ENCODE results near the gene PTPRB.

PTPRB gene

DNA sequence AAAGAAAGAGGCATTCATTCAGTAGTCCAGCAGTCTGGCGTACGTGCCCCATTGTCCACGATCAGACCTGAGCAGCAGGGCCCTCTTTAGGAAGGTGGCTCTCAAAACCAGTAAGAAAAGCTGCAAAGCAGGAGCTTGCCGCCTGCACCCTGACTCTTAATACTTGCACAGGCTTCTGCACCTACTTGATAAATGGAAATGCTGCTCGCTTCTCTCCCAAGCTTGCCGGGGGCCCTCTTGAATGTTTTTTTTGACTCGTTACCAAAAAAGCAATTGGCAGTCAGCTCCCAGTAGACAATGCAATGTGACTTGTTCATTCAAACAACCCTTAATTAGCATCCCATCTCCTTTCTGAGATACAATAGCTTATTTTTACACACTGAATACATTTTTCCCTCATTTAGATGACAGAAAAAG is 27.2 kb upstream of the PTPRB start:
- WGBS (ENCODE audit: extremely low coverage, insufficient coverage, insufficient read length): no CpG with 5 or more reads among the region's 7 CpGs
- H3K4me1 ChIP-seq (ENCODE audit: control insufficient read depth in 1 of 2, insufficient read depth in 2 of 2, low read length in 2 of 2): peaks cover 0 to 1% of the 10 kb centered on the region in 2 experiments
- no peak overlapping the region for H3K14ac ChIP-seq (ENCODE audit: low read length)
- H3K4me3 ChIP-seq (ENCODE audit: low read depth, low read length): no peak overlapping the region
- no peaks in the 10 kb centered on the region for H3K9me3 ChIP-seq (ENCODE audit: insufficient read depth, low read depth, low read length)
- no peak overlapping the region for H4K8ac ChIP-seq (ENCODE audit: low read depth, low read length)
- no peak overlapping the region for H2AFZ ChIP-seq (ENCODE audit: insufficient read depth, low read length, poor library complexity)
- H3K27me3 ChIP-seq (ENCODE audit: insufficient read depth, low read length): no peaks in the 10 kb centered on the region
- no peak overlapping the region for H4K12ac ChIP-seq (ENCODE audit: low read depth, low read length)
- H3K23ac ChIP-seq (ENCODE audit: low read length): no peak overlapping the region
- H3K79me1 ChIP-seq (ENCODE audit: low read length): no peaks in the 10 kb centered on the region
- H2BK5ac ChIP-seq (ENCODE audit: low read depth, low read length, poor library complexity): no peak overlapping the region
- H3K9ac ChIP-seq (ENCODE audit: low read length): no peak overlapping the region
- no peak for DNase-seq
- H2BK120ac ChIP-seq (ENCODE audit: insufficient read depth, low read length, poor library complexity): no peak overlapping the region
- H3K27ac ChIP-seq (ENCODE audit: low read depth, low read length): no peak overlapping the region
- H3K36me3 ChIP-seq (ENCODE audit: control insufficient read depth in 1 of 2, insufficient read depth in 2 of 2, low read length in 2 of 2): no peaks in the 10 kb centered on the region
- H3K4ac ChIP-seq (ENCODE audit: low read depth, low read length): no peak overlapping the region
- no peaks in the 10 kb centered on the region for H3K79me2 ChIP-seq (ENCODE audit: control insufficient read depth, insufficient read depth, low read length, poor library complexity)
- H2BK12ac ChIP-seq (ENCODE audit: low read length): no peak overlapping the region
- H4K91ac ChIP-seq (ENCODE audit: low read depth, low read length): no peak overlapping the region
- H3K18ac ChIP-seq (ENCODE audit: low read length): no peak overlapping the region
- H2AK5ac ChIP-seq (ENCODE audit: low read length): no peak overlapping the region
- no peak overlapping the region for H3K4me2 ChIP-seq (ENCODE audit: low read length)

GRCh38 chr12:70663838-70664237 is 26.6 kb upstream of the PTPRB start:
- H3K4me2 ChIP-seq (ENCODE audit: low read length): no peak overlapping the region
- no peaks in the 10 kb centered on the region for H3K27me3 ChIP-seq (ENCODE audit: insufficient read depth, low read length)
- H4K91ac ChIP-seq (ENCODE audit: low read depth, low read length): no peak overlapping the region
- H2BK5ac ChIP-seq (ENCODE audit: low read depth, low read length, poor library complexity): no peak overlapping the region
- no peak overlapping the region for H4K12ac ChIP-seq (ENCODE audit: low read depth, low read length)
- no peaks in the 10 kb centered on the region for H3K36me3 ChIP-seq (ENCODE audit: control insufficient read depth in 1 of 2, insufficient read depth in 2 of 2, low read length in 2 of 2)
- H2AFZ ChIP-seq (ENCODE audit: insufficient read depth, low read length, poor library complexity): no peak overlapping the region
- no peak overlapping the region for H3K4me3 ChIP-seq (ENCODE audit: low read depth, low read length)
- H4K8ac ChIP-seq (ENCODE audit: low read depth, low read length): no peak overlapping the region
- no peak overlapping the region for H3K27ac ChIP-seq (ENCODE audit: low read depth, low read length)
- no peaks in the 10 kb centered on the region for H3K79me2 ChIP-seq (ENCODE audit: control insufficient read depth, insufficient read depth, low read length, poor library complexity)
- H2AK5ac ChIP-seq (ENCODE audit: low read length): no peak overlapping the region
- H3K18ac ChIP-seq (ENCODE audit: low read length): no peak overlapping the region
- no peak overlapping the region for H3K23ac ChIP-seq (ENCODE audit: low read length)
- H3K9ac ChIP-seq (ENCODE audit: low read length): no peak overlapping the region
- H2BK12ac ChIP-seq (ENCODE audit: low read length): no peak overlapping the region
- no peak overlapping the region for H3K14ac ChIP-seq (ENCODE audit: low read length)
- peaks cover 0 to 1% of the 10 kb centered on the region in 2 experiments for H3K4me1 ChIP-seq (ENCODE audit: control insufficient read depth in 1 of 2, insufficient read depth in 2 of 2, low read length in 2 of 2)
- no peak for DNase-seq
- no peaks in the 10 kb centered on the region for H3K79me1 ChIP-seq (ENCODE audit: low read length)
- H2BK120ac ChIP-seq (ENCODE audit: insufficient read depth, low read length, poor library complexity): no peak overlapping the region
- H3K9me3 ChIP-seq (ENCODE audit: insufficient read depth, low read depth, low read length): no peaks in the 10 kb centered on the region
- WGBS (ENCODE audit: extremely low coverage, insufficient coverage, insufficient read length): no CpG with 5 or more reads among the region's 1 CpG
- no peak overlapping the region for H3K4ac ChIP-seq (ENCODE audit: low read depth, low read length)

DNA sequence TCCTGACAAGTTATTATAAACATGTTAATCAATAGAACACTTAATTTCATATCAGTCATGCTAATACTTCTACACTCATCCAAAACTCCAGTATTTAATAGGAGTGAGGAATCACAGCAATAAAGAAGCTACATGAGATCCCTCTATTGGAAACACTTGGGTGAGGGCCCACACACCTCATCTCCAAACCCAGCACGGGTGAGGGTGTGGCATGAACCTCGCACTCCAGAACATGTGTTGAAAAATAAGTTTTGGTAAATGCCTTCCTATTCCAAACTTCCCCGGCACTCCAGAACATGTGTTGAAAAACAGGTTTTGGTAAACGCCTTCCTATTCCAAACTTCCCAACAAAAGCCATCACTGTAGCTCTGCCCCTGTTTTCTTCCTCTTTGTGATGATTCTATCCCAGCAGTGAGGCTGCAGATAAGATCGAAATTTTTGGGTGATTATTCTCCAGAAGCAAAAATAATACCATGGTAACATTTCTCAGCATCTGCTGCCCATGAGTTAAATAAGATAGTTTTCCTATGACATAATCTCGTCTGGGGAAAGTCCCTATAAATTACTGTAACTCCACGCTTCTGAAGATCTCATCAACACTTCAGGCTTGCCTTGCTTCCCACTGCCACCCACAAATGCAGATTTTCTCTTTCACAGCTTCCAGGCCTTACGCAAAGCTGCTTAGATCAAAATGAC is 24.4 kb upstream of the PTPRB start:
- no CpG with 5 or more reads among the region's 8 CpGs for WGBS (ENCODE audit: extremely low coverage, insufficient coverage, insufficient read length)

DNA sequence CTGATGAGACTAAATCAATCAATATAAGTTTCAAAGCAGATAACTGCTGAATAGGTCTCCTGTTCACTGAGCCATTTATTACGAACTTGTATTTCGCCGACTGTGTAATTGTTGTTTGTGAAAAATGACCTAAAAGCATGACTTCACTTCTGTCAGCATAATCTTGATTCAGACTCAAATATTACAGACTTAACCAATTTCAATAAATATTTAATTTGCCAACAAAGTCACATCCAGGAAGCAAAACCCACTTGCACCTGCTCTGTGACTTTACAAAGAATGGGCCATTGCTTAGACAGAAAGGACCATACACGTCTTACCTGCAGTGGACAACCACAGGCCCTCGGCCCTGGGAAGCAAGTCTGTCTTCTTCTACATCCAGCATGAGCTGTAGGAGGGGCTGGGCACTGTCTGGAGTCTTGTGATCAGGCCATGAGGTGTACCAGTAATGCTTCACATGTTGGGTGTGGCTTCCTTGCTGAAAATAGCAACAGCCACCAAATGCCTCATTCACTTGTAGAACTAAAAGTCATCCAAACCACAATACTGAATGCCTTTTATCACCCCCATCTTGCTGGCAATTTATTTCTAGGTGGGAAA is 23.5 kb upstream of the PTPRB start:
- no peak overlapping the region for H3K18ac ChIP-seq (ENCODE audit: low read length)
- WGBS (ENCODE audit: extremely low coverage, insufficient coverage, insufficient read length): no CpG with 5 or more reads among the region's 5 CpGs
- no peak overlapping the region for H3K23ac ChIP-seq (ENCODE audit: low read length)
- H2BK5ac ChIP-seq (ENCODE audit: low read depth, low read length, poor library complexity): no peak overlapping the region
- H4K91ac ChIP-seq (ENCODE audit: low read depth, low read length): no peak overlapping the region
- no peak overlapping the region for H3K4me3 ChIP-seq (ENCODE audit: low read depth, low read length)
- H3K4me1 ChIP-seq (ENCODE audit: control insufficient read depth in 1 of 2, insufficient read depth in 2 of 2, low read length in 2 of 2): peaks cover 0 to 1% of the 10 kb centered on the region in 2 experiments
- H2BK120ac ChIP-seq (ENCODE audit: insufficient read depth, low read length, poor library complexity): no peak overlapping the region
- no peak overlapping the region for H3K14ac ChIP-seq (ENCODE audit: low read length)
- no peak overlapping the region for H2AK5ac ChIP-seq (ENCODE audit: low read length)
- H2BK12ac ChIP-seq (ENCODE audit: low read length): no peak overlapping the region
- H4K8ac ChIP-seq (ENCODE audit: low read depth, low read length): no peak overlapping the region
- H3K36me3 ChIP-seq (ENCODE audit: control insufficient read depth in 1 of 2, insufficient read depth in 2 of 2, low read length in 2 of 2): no peaks in the 10 kb centered on the region
- no peaks in the 10 kb centered on the region for H3K9me3 ChIP-seq (ENCODE audit: insufficient read depth, low read depth, low read length)
- no peak overlapping the region for H3K4ac ChIP-seq (ENCODE audit: low read depth, low read length)
- H3K4me2 ChIP-seq (ENCODE audit: low read length): no peak overlapping the region
- no peak overlapping the region for H4K12ac ChIP-seq (ENCODE audit: low read depth, low read length)
- H3K79me2 ChIP-seq (ENCODE audit: control insufficient read depth, insufficient read depth, low read length, poor library complexity): no peaks in the 10 kb centered on the region
- no peak overlapping the region for H3K9ac ChIP-seq (ENCODE audit: low read length)
- H2AFZ ChIP-seq (ENCODE audit: insufficient read depth, low read length, poor library complexity): no peak overlapping the region
- H3K79me1 ChIP-seq (ENCODE audit: low read length): no peaks in the 10 kb centered on the region
- no peak overlapping the region for H3K27ac ChIP-seq (ENCODE audit: low read depth, low read length)
- H3K27me3 ChIP-seq (ENCODE audit: insufficient read depth, low read length): no peaks in the 10 kb centered on the region
- peak; percentile 2 to 3 for DNase-seq

More for the DNA sequence above, 24.4 kb upstream of the PTPRB start:
- Histone ChIP-seq H3K79me2 (ENCODE audit: control insufficient read depth, insufficient read depth, low read length, poor library complexity) (no peaks in the 10 kb centered on the region), H2BK5ac (ENCODE audit: low read depth, low read length, poor library complexity) (no peak overlapping the region), H3K4me2 (ENCODE audit: low read length) (no peak overlapping the region), H3K4ac (ENCODE audit: low read depth, low read length) (no peak overlapping the region), H3K27ac (ENCODE audit: low read depth, low read length) (no peak overlapping the region), H4K91ac (ENCODE audit: low read depth, low read length) (no peak overlapping the region), H4K8ac (ENCODE audit: low read depth, low read length) (no peak overlapping the region), H3K27me3 (ENCODE audit: insufficient read depth, low read length) (no peaks in the 10 kb centered on the region), H2BK120ac (ENCODE audit: insufficient read depth, low read length, poor library complexity) (no peak overlapping the region), H3K14ac (ENCODE audit: low read length) (no peak overlapping the region), H2AFZ (ENCODE audit: insufficient read depth, low read length, poor library complexity) (no peak overlapping the region), H3K4me1 (ENCODE audit: control insufficient read depth in 1 of 2, insufficient read depth in 2 of 2, low read length in 2 of 2) (peaks cover 0 to 1% of the 10 kb centered on the region in 2 experiments), H2BK12ac (ENCODE audit: low read length) (no peak overlapping the region), H3K23ac (ENCODE audit: low read length) (no peak overlapping the region), H3K9ac (ENCODE audit: low read length) (no peak overlapping the region), H3K79me1 (ENCODE audit: low read length) (no peaks in the 10 kb centered on the region), H4K12ac (ENCODE audit: low read depth, low read length) (no peak overlapping the region), H3K36me3 (ENCODE audit: control insufficient read depth in 1 of 2, insufficient read depth in 2 of 2, low read length in 2 of 2) (no peaks in the 10 kb centered on the region), H3K4me3 (ENCODE audit: low read depth, low read length) (no peak overlapping the region), H2AK5ac (ENCODE audit: low read length) (no peak overlapping the region), H3K18ac (ENCODE audit: low read length) (no peak overlapping the region), H3K9me3 (ENCODE audit: insufficient read depth, low read depth, low read length) (no peaks in the 10 kb centered on the region)
- DNase-seq: peak; percentile 66 to 91
